AG09319 (cell line): ENCODE data around the gene FAM117A.

ENCODE experiments used
- DNase-seq: peaks from one replicate; pipeline ENCODE4 v3.0.0-alpha.2; 2010; ENCODE audit warnings: low read depth; ENCODE audit errors: extremely low read depth
- TF ChIP-seq, protein P1 (sequence below): IDR thresholded peaks from 2 replicates; pipeline ENCODE4 v1.5.1; 2011; ENCODE audit warnings: low read depth, mild to moderate bottlenecking, inconsistent platforms, low read length, moderate library complexity

FAM117A gene

DNA sequence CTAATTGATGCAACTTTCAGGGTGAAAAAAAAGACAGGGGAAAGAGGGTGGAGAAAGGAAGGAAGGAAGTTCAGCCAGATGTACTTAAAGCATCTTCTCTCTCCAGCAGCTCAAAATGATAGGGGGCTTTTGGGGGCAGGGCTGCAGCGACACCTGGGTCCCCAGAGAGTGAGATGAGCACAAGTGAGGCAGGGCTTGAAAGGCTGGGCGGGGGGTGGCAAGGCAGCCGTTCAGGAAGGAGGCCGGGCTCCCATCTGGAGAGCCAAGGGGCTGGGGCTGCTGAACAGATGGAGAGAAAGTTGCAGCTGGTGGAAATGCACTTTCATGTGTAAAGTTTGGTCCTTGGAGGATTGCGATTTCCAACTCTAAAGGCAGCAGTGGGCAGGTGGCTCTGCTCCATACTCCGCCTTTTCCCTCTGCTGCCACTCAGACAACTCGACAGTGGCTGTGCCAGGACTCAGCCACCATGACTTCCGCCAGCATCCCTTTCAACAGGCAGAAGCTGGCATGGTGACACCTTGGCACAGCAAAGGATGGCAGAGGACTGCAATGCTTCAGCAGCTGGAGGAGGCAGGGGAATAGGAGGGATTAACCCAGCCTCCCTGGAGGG, 63.9 kb downstream of the FAM117A start:
- DNase-seq: no peak
- TF ChIP-seq, protein P1, sequence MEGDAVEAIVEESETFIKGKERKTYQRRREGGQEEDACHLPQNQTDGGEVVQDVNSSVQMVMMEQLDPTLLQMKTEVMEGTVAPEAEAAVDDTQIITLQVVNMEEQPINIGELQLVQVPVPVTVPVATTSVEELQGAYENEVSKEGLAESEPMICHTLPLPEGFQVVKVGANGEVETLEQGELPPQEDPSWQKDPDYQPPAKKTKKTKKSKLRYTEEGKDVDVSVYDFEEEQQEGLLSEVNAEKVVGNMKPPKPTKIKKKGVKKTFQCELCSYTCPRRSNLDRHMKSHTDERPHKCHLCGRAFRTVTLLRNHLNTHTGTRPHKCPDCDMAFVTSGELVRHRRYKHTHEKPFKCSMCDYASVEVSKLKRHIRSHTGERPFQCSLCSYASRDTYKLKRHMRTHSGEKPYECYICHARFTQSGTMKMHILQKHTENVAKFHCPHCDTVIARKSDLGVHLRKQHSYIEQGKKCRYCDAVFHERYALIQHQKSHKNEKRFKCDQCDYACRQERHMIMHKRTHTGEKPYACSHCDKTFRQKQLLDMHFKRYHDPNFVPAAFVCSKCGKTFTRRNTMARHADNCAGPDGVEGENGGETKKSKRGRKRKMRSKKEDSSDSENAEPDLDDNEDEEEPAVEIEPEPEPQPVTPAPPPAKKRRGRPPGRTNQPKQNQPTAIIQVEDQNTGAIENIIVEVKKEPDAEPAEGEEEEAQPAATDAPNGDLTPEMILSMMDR: no peak

DNA sequence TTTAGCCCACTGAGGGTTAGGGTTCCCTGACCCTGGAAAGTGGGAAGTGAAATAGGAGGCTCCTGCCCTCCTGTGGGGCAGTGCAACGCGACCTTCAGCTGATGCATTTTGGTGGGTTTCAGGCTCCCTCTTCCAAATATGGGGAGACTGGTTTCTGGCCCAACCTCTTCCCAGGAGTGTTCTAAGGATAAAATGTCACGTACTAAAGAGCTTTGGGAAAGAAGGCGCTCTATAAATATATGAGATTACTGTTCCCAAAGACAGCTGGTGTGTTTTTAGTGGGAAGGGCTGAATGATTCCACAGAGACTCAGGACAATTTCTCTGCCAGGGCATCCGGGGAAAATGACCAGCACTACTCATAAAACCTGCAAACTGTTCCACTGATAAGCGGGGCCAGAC, 65.9 kb downstream of the FAM117A start:
- DNase-seq: no peak
- TF ChIP-seq, protein P1: no peak

DNA sequence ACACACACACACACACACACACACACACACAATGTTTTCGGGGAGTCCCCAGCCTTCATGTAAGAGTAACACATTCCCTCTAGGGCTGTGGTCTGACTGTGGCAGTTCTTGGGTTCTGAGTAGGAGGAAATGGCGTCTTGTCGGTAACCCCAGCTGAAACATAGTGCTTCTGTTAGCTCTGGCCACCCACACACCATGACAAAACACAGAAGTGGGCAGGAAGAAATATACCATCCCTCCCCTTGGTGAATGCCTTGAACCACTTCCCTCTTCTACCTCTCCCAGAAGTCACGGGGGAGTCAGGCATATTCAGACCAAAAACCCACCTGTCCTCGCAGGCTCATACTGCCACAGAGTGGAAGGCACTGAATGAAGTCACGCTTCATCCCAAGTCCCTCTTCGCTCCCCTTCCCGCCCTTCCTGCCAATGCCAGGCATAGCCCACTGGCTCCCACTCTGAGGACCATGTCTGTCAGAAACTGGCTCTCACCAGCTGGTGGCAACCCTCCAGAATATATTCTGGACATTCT, 67.6 kb downstream of the FAM117A start:
- TF ChIP-seq, protein P1: no peak
- DNase-seq: no peak

DNA sequence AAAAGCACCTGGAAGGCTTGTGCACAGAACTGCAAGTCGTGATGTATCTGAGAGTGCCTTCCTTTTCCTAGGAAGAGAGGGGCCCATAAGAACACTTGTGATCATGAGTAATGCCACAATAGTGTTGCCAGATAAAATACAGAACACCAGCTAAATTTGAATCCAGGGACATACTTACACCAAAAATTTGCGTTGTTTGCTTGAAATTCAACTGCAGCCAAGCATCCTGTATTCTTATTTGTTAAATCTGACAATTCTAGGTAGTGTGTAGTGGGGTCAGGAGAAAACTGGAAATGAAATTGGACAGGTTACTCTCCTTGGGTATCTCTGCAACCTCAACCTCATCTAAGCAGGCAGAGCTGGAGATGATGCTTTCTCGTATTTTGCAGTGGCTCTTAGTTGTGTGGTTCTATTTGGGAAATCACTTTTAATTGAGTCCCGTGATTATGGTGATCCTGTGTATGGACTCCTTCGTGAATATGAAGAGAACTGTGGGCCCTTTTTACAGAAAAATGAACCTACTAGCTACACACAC, 68.2 kb downstream of the FAM117A start:
- TF ChIP-seq, protein P1: no peak
- no peak for DNase-seq

DNA sequence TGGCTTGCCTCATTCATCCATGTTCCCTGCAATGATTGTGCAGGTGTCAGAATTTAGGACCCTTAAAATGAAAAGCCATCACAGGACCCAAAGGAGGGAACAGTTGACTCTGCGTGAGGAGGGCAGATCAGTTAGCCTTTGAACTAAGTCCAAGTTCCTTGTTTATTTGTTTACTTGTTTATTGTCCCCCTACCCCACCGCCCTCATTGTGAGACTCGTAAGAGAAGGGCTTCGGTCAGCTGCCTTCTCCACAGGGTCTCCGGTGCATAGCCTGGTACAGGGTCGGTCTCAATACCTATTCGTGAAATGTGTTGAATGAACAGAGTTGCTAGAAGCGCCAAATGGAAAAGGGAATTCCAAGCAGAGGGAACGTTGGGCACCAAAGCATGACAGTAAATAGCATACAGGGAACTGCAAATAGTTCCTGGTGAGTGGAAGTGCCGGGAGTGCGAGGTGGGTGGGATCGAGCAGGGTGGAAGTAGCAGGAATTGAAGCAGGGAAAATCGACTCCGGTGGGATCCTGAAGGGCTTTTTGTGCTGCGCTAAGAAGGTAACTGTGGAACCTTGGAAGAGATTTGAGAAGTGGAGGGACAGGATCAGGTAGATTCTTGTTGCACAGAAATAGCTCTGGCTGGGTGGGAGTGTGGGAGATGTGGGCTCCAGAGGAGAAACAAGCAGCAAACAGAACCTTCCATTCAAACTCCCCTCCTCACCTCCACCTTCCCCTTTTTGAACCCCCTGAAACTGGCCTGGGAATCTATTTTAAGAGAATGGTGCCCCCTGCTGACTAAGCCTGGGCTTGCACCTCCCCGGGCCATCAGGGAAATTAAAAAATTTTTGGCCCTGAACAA, 68.9 kb downstream of the FAM117A start:
- DNase-seq: no peak
- TF ChIP-seq, protein P1: peak; percentile 92

DNA sequence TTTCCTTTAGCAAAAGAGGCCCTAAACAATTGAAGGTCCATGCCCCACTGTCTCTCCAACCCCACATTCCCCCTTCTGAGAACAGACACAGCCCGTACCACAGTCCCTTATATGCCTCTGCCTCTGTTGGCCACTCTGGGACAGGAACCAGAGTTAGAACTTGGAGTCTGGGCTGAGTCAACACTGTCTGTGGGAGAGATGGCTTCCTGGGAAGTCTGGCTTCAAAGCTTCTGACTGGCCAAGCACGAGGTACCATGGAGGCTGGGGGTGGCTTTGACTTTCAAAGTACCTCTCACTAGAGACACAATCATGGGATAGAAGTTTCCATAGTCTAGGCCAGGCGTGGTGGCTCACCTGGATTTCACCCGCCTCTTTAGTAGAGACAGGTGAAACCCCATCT, 71.2 kb downstream of the FAM117A start:
- DNase-seq: no peak

More for the DNA sequence above, 71.2 kb downstream of the FAM117A start:
- TF ChIP-seq, protein P1: no peak
